CD4-positive, alpha-beta memory T cell (primary cell): ENCODE data around the gene MAP4K4. TPM values are rescaled to one million over a fixed set of nuclear protein-coding genes. Genes with fewer than 3 reads are reported as not detected.

Experiments
- CTCF ChIA-PET: fragments of 350-600 bp; sonication (Branson Sonifier 250); formaldehyde crosslinking; loops from one replicate; lab custom pipeline; 2021; ENCODE audit warnings: inconsistent platforms; ENCODE audit not compliant: partially characterized antibody; lab: Charles Lee
- POLR2A ChIA-PET: fragments of 350-600 bp; sonication (Branson Sonifier 250); formaldehyde crosslinking; loops from one replicate; lab custom pipeline; 2021; ENCODE audit not compliant: partially characterized antibody; lab: Charles Lee
- DNase-seq, 5 donors: peaks; one replicate each; pipeline versions ENCODE4 v3.0.0 to v3.0.0-alpha.2; 2020 to 2022; ENCODE audit warnings: mixed read lengths in 1 of 5
- H3K27ac ChIP-seq: one replicate; pipeline ENCODE4 v1.7.0; 2013; ENCODE audit warnings: low read depth, low read length
- H3K27me3 ChIP-seq: 2 replicates; pipeline ENCODE4 v1.7.0; 2013; ENCODE audit warnings: mild to moderate bottlenecking, low read length, moderate library complexity; ENCODE audit not compliant: insufficient read depth
- H3K36me3 ChIP-seq: 2 replicates; pipeline ENCODE4 v1.7.0; 2013; ENCODE audit warnings: mild to moderate bottlenecking, low read length, moderate library complexity; ENCODE audit not compliant: insufficient read depth
- H3K4me1 ChIP-seq: 2 replicates; pipeline ENCODE4 v1.7.0; 2013; ENCODE audit warnings: mild to moderate bottlenecking, low read length, moderate library complexity; ENCODE audit not compliant: insufficient read depth
- H3K4me3 ChIP-seq, 2 donors: one replicate each; pipeline ENCODE4 v1.7.0; 2013; ENCODE audit warnings: low read length in 2 of 2, mild to moderate bottlenecking in 1 of 2
- H3K9me3 ChIP-seq, 2 donors: one replicate each; pipeline ENCODE4 v1.7.0; 2013; ENCODE audit warnings: low read length in 2 of 2, control low read depth in 1 of 2; ENCODE audit not compliant: control insufficient read depth in 1 of 2
- H3K27ac Mint-ChIP-seq, 7 donors: one replicate each; pipeline ENCODE4 v1.8.0; 2020 to 2021; ENCODE audit warnings: mixed read lengths in 7 of 7, mild to moderate bottlenecking in 6 of 7, inconsistent platforms in 3 of 7, moderate library complexity in 3 of 7
- H3K27me3 Mint-ChIP-seq, 2 donors: one replicate each; pipeline ENCODE4 v1.8.0; 2020 to 2021; ENCODE audit warnings: mixed read lengths in 2 of 2
- H3K36me3 Mint-ChIP-seq, 2 donors: one replicate each; pipeline ENCODE4 v1.8.0; 2020 to 2021; ENCODE audit warnings: mixed read lengths in 2 of 2, inconsistent platforms in 1 of 2, mild to moderate bottlenecking in 1 of 2
- H3K4me1 Mint-ChIP-seq, 4 donors: one replicate each; pipeline ENCODE4 v1.8.0; 2020 to 2021; ENCODE audit warnings: mixed read lengths in 4 of 4, mild to moderate bottlenecking in 1 of 4
- H3K4me3 Mint-ChIP-seq, 8 donors: one replicate each; pipeline ENCODE4 v1.8.0; 2020 to 2021; ENCODE audit warnings: mixed read lengths in 8 of 8, mild to moderate bottlenecking in 7 of 8, moderate library complexity in 6 of 8, inconsistent platforms in 3 of 8
- H3K9me3 Mint-ChIP-seq, 8 donors: one replicate each; pipeline ENCODE4 v1.8.0; 2020 to 2021; ENCODE audit warnings: mixed read lengths in 8 of 8, mild to moderate bottlenecking in 5 of 8, inconsistent platforms in 3 of 8, moderate library complexity in 1 of 8
- intact Hi-C: fragments of 100-400 bp; cut with micrococcal nuclease; formaldehyde crosslinking; loops from one replicate; pipeline ENCODE4 v1.15.1; 2023
- polyA plus RNA-seq, 2 donors: library from polyadenylated mRNA; unstranded; fragments of 300-500 nt; fragmentation: Illumina TruSeq; gene quantifications; one replicate each; pipeline ENCODE4 v1.2.3, GENCODE V29; 2021
- total RNA-seq, 2 experiments: library from RNA; stranded (reverse); gene quantifications; one replicate each; pipeline ENCODE4 v1.2.3, GENCODE V29; 2021

MAP4K4 gene
- total and polyA plus RNA-seq, 4 experiments from 2014 or later, result 2.4 to 114 (median 62.2) TPM

DNA sequence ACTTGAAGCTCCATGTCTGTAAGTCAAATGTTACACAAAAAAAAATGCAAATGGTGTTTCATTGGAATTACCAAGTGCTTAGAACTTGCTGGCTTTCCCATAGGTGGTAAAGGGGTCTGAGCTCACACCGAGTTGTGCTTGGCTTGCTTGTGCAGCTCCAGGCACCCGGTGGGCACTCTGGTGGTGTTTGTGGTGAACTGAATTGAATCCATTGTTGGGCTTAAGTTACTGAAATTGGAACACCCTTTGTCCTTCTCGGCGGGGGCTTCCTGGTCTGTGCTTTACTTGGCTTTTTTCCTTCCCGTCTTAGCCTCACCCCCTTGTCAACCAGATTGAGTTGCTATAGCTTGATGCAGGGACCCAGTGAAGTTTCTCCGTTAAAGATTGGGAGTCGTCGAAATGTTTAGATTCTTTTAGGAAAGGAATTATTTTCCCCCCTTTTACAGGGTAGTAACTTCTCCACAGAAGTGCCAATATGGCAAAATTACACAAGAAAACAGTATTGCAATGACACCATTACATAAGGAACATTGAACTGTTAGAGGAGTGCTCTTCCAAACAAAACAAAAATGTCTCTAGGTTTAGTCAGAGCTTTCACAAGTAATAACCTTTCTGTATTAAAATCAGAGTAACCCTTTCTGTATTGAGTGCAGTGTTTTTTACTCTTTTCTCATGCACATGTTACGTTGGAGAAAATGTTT, 196.3 kb downstream of the MAP4K4 start:
- no peaks in the 10 kb centered on the region for H3K4me1 ChIP-seq
- H3K4me1 Mint-ChIP-seq, result peaks cover 0 to 5% (median 2%) of the 10 kb centered on the region in 4 donors
- POLR2A ChIA-PET, result no interaction called here

DNA sequence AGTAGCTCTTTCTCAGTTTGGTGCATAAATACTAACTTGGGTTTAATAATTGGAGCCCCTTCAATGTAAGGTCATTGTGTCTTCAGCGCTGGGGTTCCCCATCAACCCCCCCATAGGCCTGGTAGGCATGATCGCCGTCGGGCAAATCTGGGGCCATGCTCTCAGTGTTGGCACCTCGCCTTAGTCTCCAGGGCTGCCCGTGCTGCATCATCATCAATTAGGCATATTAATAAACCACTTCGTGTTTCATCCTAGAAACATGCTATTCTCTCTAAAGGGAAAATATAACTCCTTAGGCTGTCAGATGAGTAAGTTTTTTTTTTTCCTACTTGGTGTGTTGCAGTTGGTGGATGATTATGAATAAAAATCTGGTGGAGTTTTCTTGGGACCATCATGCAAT, 197.5 kb downstream of the MAP4K4 start:
- Mint-ChIP-seq H3K36me3 (peaks cover 40 to 46% of the 10 kb centered on the region in 2 donors), H3K9me3 (no peaks in the 10 kb centered on the region), H3K4me3 (peak overlapping the region in 1 of 8 donors; percentile 7), H3K4me1 (peaks cover 4 to 12% (median 6%) of the 10 kb centered on the region in 4 donors), H3K27me3 (no peaks in the 10 kb centered on the region), H3K27ac (peak overlapping the region in 1 of 7 donors; percentile 78)
- POLR2A ChIA-PET, result no interaction called here
- Histone ChIP-seq H3K4me1 (peaks cover 5% of the 10 kb centered on the region), H3K9me3 (no peaks in the 10 kb centered on the region), H3K4me3 (no peak overlapping the region), H3K27ac (no peak overlapping the region), H3K36me3 (peaks cover 24% of the 10 kb centered on the region), H3K27me3 (no peaks in the 10 kb centered on the region)
- no peak for DNase-seq
- intact Hi-C loops, result no loop called here
- CTCF ChIA-PET, result interaction anchor here (3.3 kb wide), 1 partner anchor 11 kb away, joined by 17 read pairs; no protein-coding TSS in a partner anchor

More for the DNA sequence above, 196.3 kb downstream of the MAP4K4 start:
- Mint-ChIP-seq H3K27me3 (no peaks in the 10 kb centered on the region), H3K27ac (peak overlapping the region in 1 of 7 donors; percentile 36), H3K9me3 (no peaks in the 10 kb centered on the region), H3K4me3 (no peak overlapping the region), H3K36me3 (peaks cover 51 to 57% of the 10 kb centered on the region in 2 donors)
- DNase-seq, result no peak
- no peak overlapping the region for H3K27ac ChIP-seq
- intact Hi-C loops, result no loop called here
- H3K27me3 ChIP-seq, result no peaks in the 10 kb centered on the region
- CTCF ChIA-PET, result interaction anchor here (1.3 to 3.3 kb wide), 2 partner anchors 10 to 475 kb away, joined by 3 to 17 read pairs; no protein-coding TSS in a partner anchor
- H3K9me3 ChIP-seq, result no peaks in the 10 kb centered on the region
- no peak overlapping the region for H3K4me3 ChIP-seq
- peaks cover 34% of the 10 kb centered on the region for H3K36me3 ChIP-seq

DNA sequence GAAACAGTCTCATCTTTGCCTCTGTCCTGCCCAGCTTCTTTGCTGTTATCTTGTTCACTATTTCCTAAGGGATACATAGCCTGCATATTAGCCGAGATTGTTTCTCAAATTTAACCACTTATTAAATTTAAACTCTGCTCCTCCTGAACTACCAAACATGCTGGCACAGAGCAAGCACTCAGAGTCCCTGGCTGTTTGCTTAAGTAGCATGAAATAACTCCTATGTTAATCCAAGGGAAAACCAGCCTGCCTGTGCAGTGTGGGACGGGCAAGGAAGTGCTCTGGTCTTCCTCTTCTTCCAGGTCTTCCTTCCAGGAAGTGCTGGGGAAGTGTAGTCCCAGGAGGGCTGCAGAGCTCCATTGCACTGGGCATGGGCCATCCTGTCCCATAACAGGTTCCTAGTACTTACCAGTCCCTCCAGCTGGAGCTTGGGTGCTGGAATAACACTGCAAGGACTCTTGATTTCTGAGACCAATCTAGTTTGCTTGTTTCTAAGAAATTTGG, 198.4 kb downstream of the MAP4K4 start:
- H3K9me3 ChIP-seq, result no peaks in the 10 kb centered on the region
- no peak overlapping the region for H3K4me3 Mint-ChIP-seq
- no peak overlapping the region for H3K27ac Mint-ChIP-seq
- CTCF ChIA-PET, result interaction anchor here (1.7 to 3.3 kb wide), 2 partner anchors 12 to 124 kb away, joined by 3 to 17 read pairs; no protein-coding TSS in a partner anchor
- DNase-seq, result no peak
- H3K4me1 ChIP-seq, result peaks cover 12% of the 10 kb centered on the region
- H3K36me3 Mint-ChIP-seq, result peaks cover 39 to 46% of the 10 kb centered on the region in 2 donors
- no peaks in the 10 kb centered on the region for H3K27me3 ChIP-seq
- no peaks in the 10 kb centered on the region for H3K27me3 Mint-ChIP-seq
- POLR2A ChIA-PET, result no interaction called here
- no peaks in the 10 kb centered on the region for H3K9me3 Mint-ChIP-seq
- H3K36me3 ChIP-seq, result peaks cover 24% of the 10 kb centered on the region
- peaks cover 11 to 18% (median 12%) of the 10 kb centered on the region in 4 donors for H3K4me1 Mint-ChIP-seq
- H3K27ac ChIP-seq, result no peak overlapping the region
- H3K4me3 ChIP-seq, result no peak overlapping the region
- intact Hi-C loops, result no loop called here

DNA sequence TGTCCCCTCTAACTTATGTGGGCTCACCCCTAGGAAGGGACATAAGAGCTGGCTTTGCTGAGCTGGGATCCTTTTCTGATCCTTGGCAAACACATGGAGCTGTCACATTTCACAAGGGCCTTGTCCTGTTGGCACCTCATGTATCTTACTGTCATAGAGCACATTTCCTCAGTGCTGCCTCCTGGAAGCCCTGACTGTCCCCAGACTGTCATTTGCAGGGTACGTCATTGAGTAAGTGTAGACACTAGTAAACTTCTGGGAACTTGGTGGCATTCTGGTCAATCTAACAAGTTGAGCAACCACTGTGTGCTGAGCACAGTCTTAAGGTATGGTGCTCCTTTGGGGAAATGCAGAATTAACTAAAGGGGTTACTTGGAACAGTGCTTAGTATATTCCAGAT, 199.8 kb downstream of the MAP4K4 start:
- Histone ChIP-seq H3K27me3 (no peaks in the 10 kb centered on the region), H3K4me1 (peaks cover 12% of the 10 kb centered on the region), H3K36me3 (peaks cover 16% of the 10 kb centered on the region), H3K9me3 (no peaks in the 10 kb centered on the region), H3K4me3 (no peak overlapping the region), H3K27ac (no peak overlapping the region)
- Mint-ChIP-seq H3K27ac (peak overlapping the region in 1 of 7 donors; percentile 41), H3K27me3 (no peaks in the 10 kb centered on the region), H3K4me1 (peaks cover 10 to 23% (median 14%) of the 10 kb centered on the region in 4 donors), H3K9me3 (peaks cover 0 to 7% (median 3%) of the 10 kb centered on the region in 8 donors), H3K4me3 (no peak overlapping the region), H3K36me3 (peaks cover 28 to 36% of the 10 kb centered on the region in 2 donors)
- DNase-seq, result no peak
- POLR2A ChIA-PET, result no interaction called here
- CTCF ChIA-PET, result interaction anchor here (1.7 kb wide), 1 partner anchor 123 kb away, joined by 3 read pairs; no protein-coding TSS in a partner anchor
- intact Hi-C loops, result no loop called here

DNA sequence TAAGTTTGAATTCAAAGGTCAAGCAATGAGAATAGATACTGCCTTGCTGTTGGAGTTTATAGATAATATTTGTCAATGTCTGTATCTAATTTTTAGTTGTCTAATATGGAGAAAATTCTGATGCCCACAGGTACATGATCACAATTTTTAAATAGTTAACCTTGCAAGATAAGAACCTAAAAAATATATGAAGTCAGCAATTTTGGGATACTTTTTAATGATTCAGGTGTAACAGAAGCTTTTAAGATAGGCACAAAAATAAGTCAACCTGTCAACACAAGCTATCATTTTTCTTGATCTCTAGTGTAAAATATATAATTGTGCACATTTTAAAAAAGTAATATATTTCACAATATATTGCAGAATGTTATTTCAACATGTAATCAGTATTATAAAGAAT, 201.8 kb downstream of the MAP4K4 start:
- H3K4me1 ChIP-seq, result peaks cover 12% of the 10 kb centered on the region
- no peaks in the 10 kb centered on the region for H3K36me3 ChIP-seq
- H3K27ac Mint-ChIP-seq, result no peak overlapping the region
- intact Hi-C loops, result no loop called here
- H3K4me3 Mint-ChIP-seq, result no peak overlapping the region
- H3K27me3 ChIP-seq, result no peaks in the 10 kb centered on the region
- peaks cover 0 to 1% of the 10 kb centered on the region in 2 donors for H3K27me3 Mint-ChIP-seq
- H3K9me3 ChIP-seq, result no peaks in the 10 kb centered on the region
- CTCF ChIA-PET, result interaction anchor here (1.3 kb wide), 1 partner anchor 480 kb away, joined by 4 read pairs; no protein-coding TSS in a partner anchor
- no peak overlapping the region for H3K4me3 ChIP-seq
- H3K4me1 Mint-ChIP-seq, result peaks cover 10 to 23% (median 14%) of the 10 kb centered on the region in 4 donors
- DNase-seq, result no peak
- POLR2A ChIA-PET, result no interaction called here
- peaks cover 2 to 9% (median 8%) of the 10 kb centered on the region in 8 donors for H3K9me3 Mint-ChIP-seq
- H3K36me3 Mint-ChIP-seq, result peaks cover 11 to 17% of the 10 kb centered on the region in 2 donors
- H3K27ac ChIP-seq, result no peak overlapping the region

DNA sequence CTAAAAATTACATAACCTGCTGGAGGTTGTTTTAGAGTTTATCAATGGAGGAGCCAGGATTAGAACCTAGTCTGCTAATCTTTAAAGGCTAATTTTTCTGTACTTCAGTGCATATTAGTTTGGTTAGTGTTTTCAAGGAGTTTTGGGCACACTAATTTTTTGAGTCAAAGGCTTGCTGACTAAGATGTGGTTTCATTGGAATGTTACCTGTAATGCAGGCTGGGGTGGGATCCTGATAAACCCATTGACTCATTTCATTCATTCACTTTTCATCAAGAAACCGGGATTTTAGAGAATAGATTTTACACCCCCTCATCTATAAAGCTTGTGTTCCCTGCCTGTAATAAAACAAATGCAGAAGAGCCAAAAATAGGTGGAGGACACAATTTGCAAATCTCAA, 202.4 kb downstream of the MAP4K4 start:
- CTCF ChIA-PET, result interaction anchor here (1.3 kb wide), 1 partner anchor 481 kb away, joined by 4 read pairs; no protein-coding TSS in a partner anchor
- H3K4me1 Mint-ChIP-seq, result peaks cover 10 to 23% (median 14%) of the 10 kb centered on the region in 4 donors
- DNase-seq, result no peak
- H3K4me3 Mint-ChIP-seq, result peak overlapping the region in 4 of 8 donors; percentile 12 to 70 (median 44)
- POLR2A ChIA-PET, result no interaction called here
- Histone ChIP-seq H3K9me3 (no peaks in the 10 kb centered on the region), H3K27ac (no peak overlapping the region), H3K27me3 (no peaks in the 10 kb centered on the region), H3K4me1 (peaks cover 12% of the 10 kb centered on the region), H3K4me3 (no peak overlapping the region), H3K36me3 (no peaks in the 10 kb centered on the region)
- H3K27me3 Mint-ChIP-seq, result peaks cover under 1 to 2% of the 10 kb centered on the region in 2 donors
- H3K9me3 Mint-ChIP-seq, result peaks cover 2 to 15% (median 10%) of the 10 kb centered on the region in 8 donors
- H3K36me3 Mint-ChIP-seq, result peaks cover 7 to 13% of the 10 kb centered on the region in 2 donors
- intact Hi-C loops, result no loop called here
- peak overlapping the region in 1 of 7 donors; percentile 53 for H3K27ac Mint-ChIP-seq

DNA sequence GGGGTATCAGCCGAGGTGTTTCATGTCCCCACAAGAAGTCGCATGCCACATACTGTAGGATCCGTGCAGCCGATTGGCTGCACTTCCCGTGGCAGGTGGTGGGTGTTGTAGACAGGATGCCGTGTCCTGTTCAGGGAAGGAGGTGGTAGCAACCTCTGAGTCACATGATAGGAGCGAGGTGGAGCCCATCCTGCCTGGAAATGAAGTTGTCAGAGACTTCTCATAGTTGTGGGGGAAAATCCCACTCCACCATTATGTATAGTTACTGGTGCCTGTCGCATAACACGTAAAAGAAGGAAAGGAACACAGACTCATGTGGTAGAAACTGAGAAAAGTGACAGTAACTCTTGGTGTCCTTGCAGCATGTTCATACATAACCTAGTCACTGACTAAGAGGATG, 202.9 kb downstream of the MAP4K4 start:
- peaks cover 12% of the 10 kb centered on the region for H3K4me1 ChIP-seq
- Mint-ChIP-seq H3K36me3 (peaks cover 4 to 10% of the 10 kb centered on the region in 2 donors), H3K4me3 (peak overlapping the region in 6 of 8 donors; percentile 7 to 70 (median 38)), H3K27ac (peak overlapping the region in 1 of 7 donors; percentile 53), H3K9me3 (peaks cover 2 to 20% (median 15%) of the 10 kb centered on the region in 8 donors), H3K27me3 (peaks cover 2 to 4% of the 10 kb centered on the region in 2 donors), H3K4me1 (peaks cover 10 to 23% (median 14%) of the 10 kb centered on the region in 4 donors)
- POLR2A ChIA-PET, result no interaction called here
- no peaks in the 10 kb centered on the region for H3K27me3 ChIP-seq
- H3K4me3 ChIP-seq, result no peak overlapping the region
- DNase-seq, result peak in 2 of 5 donors; percentile 16 to 17
- CTCF ChIA-PET, result interaction anchor here (1.1 kb wide), 1 partner anchor 17 kb away, joined by 4 read pairs; no protein-coding TSS in a partner anchor
- H3K36me3 ChIP-seq, result no peaks in the 10 kb centered on the region
- H3K9me3 ChIP-seq, result no peaks in the 10 kb centered on the region
- intact Hi-C loops, result no loop called here
- no peak overlapping the region for H3K27ac ChIP-seq
